Subcutaneous abdominal adipose tissue (tissue), 5 donors: ENCODE data around the gene PRDM5.

ENCODE experiments used
- H3K27ac ChIP-seq: one replicate; pipeline ENCODE4 v1.7.0; 2013; ENCODE audit warnings: low read depth, mild to moderate bottlenecking, inconsistent platforms, low read length, moderate library complexity
- H3K27me3 ChIP-seq, 5 donors: one replicate each; pipeline ENCODE4 v1.7.0; 2013; ENCODE audit warnings: low read length in 5 of 5, inconsistent platforms in 1 of 5; ENCODE audit not compliant: control insufficient read depth in 5 of 5, insufficient read depth in 4 of 5
- H3K36me3 ChIP-seq, 5 donors: one replicate each; pipeline ENCODE4 v1.7.0; 2013; ENCODE audit warnings: low read length in 5 of 5; ENCODE audit not compliant: control insufficient read depth in 5 of 5, insufficient read depth in 5 of 5
- H3K4me1 ChIP-seq, 5 donors: one replicate each; pipeline ENCODE4 v1.7.0; 2013; ENCODE audit warnings: low read length in 5 of 5, mild to moderate bottlenecking in 3 of 5, moderate library complexity in 1 of 5; ENCODE audit not compliant: control insufficient read depth in 5 of 5, insufficient read depth in 5 of 5
- H3K4me3 ChIP-seq, 5 donors: one replicate each; pipeline ENCODE4 v1.7.0; 2013; ENCODE audit warnings: low read length in 5 of 5, low read depth in 1 of 5
- H3K9ac ChIP-seq, 5 donors: one replicate each; pipeline ENCODE4 v1.7.0; 2013; ENCODE audit warnings: low read length in 5 of 5, mild to moderate bottlenecking in 4 of 5, moderate library complexity in 3 of 5
- H3K9me3 ChIP-seq, 5 donors: one replicate each; pipeline ENCODE4 v1.7.0; 2013; ENCODE audit warnings: low read length in 5 of 5; ENCODE audit not compliant: control insufficient read depth in 5 of 5
- donor health status: healthy.
- donor health status: healthy.
- donor health status: healthy.
- donor health status: healthy.
- donor health status: healthy.

PRDM5 gene

GRCh38 chr4:120703908-120704307, 218.6 kb downstream of the PRDM5 start:
- no peak overlapping the region for H3K4me3 ChIP-seq
- H3K9ac ChIP-seq, result no peak overlapping the region
- no peaks in the 10 kb centered on the region for H3K4me1 ChIP-seq
- no peaks in the 10 kb centered on the region for H3K27me3 ChIP-seq
- no peak overlapping the region for H3K27ac ChIP-seq
- no peaks in the 10 kb centered on the region for H3K36me3 ChIP-seq
- no peaks in the 10 kb centered on the region for H3K9me3 ChIP-seq

- H3K27me3 ChIP-seq, result no peaks in the 10 kb centered on the region
- no peaks in the 10 kb centered on the region for H3K9me3 ChIP-seq
- no peak overlapping the region for H3K27ac ChIP-seq
- no peaks in the 10 kb centered on the region for H3K36me3 ChIP-seq
- H3K9ac ChIP-seq, result no peak overlapping the region
- peaks cover 0 to 6% (median 0%) of the 10 kb centered on the region in 5 donors for H3K4me1 ChIP-seq
- no peak overlapping the region for H3K4me3 ChIP-seq
These were observed 223.2 kb downstream of the PRDM5 start for GRCh38 chr4:120699354-120699753.

- no peak overlapping the region for H3K27ac ChIP-seq
- H3K36me3 ChIP-seq, result no peaks in the 10 kb centered on the region
- peaks cover 0 to 13% (median 0%) of the 10 kb centered on the region in 5 donors for H3K4me1 ChIP-seq
- H3K27me3 ChIP-seq, result no peaks in the 10 kb centered on the region
- H3K4me3 ChIP-seq, result no peak overlapping the region
- no peaks in the 10 kb centered on the region for H3K9me3 ChIP-seq
- no peak overlapping the region for H3K9ac ChIP-seq
These were observed 227.6 kb downstream of the PRDM5 start for GRCh38 chr4:120694973-120695372.

DNA sequence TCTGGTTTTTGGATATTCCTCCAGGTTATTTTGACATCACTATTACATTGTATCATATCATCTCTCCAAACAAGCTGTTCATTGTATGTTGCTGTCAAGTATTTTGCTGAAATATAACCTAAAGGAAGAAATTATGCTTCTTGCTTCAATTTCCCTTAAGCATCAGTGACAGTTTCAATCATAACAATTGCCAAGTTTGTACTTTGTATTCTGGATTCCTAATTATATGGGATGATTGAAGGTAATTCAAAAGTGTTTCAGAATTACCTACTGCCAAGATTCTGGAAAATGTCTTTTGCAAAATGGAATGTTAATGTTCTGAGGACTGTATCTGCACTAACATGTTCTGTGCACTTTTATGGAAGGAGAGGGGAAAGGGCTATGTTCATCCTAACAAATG, 228.7 kb downstream of the PRDM5 start:
- no peak overlapping the region for H3K27ac ChIP-seq
- H3K9ac ChIP-seq, result no peak overlapping the region
- H3K27me3 ChIP-seq, result no peaks in the 10 kb centered on the region
- H3K9me3 ChIP-seq, result no peaks in the 10 kb centered on the region
- no peak overlapping the region for H3K4me3 ChIP-seq
- H3K4me1 ChIP-seq, result peaks cover 0 to 13% (median 0%) of the 10 kb centered on the region in 5 donors
- H3K36me3 ChIP-seq, result no peaks in the 10 kb centered on the region

DNA sequence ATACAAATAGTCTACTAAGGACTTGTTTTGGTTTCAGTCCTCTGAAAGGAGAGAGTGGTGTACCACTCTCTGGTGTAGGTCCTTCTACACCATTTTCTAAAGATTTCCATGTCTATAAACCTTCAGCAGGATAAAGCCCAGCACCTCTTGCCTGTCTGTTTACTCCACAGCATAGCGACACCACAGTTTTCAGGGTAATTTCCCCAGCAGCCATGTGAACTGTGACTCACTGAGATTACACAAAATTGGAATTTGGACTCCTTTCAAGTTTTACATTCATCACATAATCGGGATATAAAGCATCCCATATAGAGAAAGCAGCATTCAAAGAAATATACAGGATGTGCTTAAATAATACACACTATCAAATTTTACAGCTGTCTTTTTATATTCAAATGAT, 229.6 kb downstream of the PRDM5 start:
- no peak overlapping the region for H3K27ac ChIP-seq
- no peaks in the 10 kb centered on the region for H3K9me3 ChIP-seq
- no peaks in the 10 kb centered on the region for H3K27me3 ChIP-seq
- H3K4me3 ChIP-seq, result no peak overlapping the region
- peaks cover 0 to 13% (median 0%) of the 10 kb centered on the region in 5 donors for H3K4me1 ChIP-seq
- no peak overlapping the region for H3K9ac ChIP-seq
- H3K36me3 ChIP-seq, result no peaks in the 10 kb centered on the region

DNA sequence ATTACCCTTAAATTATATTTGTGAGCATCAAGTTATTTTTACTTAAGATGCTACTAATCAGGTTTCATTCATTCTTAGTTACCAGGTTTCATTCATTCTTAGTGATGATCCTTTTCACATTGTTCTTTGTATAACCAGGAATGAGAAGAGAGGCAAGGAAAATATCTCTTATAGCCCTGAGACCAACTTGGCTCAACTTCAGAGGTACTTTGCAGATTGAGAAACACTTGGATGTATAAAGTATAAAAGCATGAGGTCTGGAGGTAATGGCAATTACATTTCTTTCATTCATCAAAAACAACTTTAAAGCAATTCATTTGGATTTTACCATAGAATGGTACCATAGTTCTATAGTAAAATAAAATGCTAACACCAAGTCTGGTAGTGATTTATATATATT, 231.0 kb downstream of the PRDM5 start:
- H3K27me3 ChIP-seq, result no peaks in the 10 kb centered on the region
- no peak overlapping the region for H3K4me3 ChIP-seq
- no peak overlapping the region for H3K9ac ChIP-seq
- H3K27ac ChIP-seq, result no peak overlapping the region
- H3K9me3 ChIP-seq, result no peaks in the 10 kb centered on the region
- peaks cover 0 to 13% (median 0%) of the 10 kb centered on the region in 5 donors for H3K4me1 ChIP-seq
- H3K36me3 ChIP-seq, result no peaks in the 10 kb centered on the region

DNA sequence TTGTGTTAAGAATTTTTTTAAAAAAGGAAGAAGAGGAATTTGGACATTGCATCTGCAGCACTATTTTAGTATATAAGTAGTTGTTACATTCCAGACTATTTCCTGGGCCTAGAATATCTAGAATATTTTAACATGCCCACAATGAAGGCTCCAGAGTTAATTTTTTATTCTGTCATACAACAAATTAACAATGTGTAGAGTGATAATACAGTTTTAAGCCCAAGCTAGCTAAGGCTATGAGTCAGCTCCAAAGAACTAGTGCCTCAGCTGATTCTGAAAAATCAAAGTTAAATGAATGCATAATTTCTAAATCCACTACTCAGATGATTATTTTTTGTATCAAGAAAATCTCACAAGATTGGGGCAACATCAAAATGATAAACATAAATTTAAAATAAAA, 231.4 kb downstream of the PRDM5 start:
- Histone ChIP-seq H3K4me3 (no peak overlapping the region), H3K27ac (no peak overlapping the region), H3K4me1 (peaks cover 0 to 13% (median 0%) of the 10 kb centered on the region in 5 donors)

DNA sequence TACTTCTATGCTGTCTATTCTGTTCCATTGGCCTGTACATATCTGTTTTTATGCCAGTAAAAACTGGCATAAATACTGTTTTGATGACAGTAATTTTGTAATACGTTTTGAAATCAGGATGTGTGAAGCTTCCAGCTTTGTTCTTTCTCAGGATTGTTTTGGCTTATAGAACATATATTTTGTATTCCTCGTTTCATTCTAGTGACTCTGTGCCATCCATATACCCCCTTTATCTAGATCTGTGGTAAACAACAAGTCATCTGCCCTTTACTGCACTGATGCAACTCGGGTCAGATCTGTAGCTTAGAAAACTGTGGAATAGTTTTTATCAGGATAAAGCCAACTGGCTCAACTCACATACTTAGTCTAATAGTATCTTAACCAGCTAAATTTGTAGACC, 233.7 kb downstream of the PRDM5 start:
- Histone ChIP-seq H3K9ac (no peak overlapping the region), H3K4me1 (peaks cover 0 to 10% (median 2%) of the 10 kb centered on the region in 5 donors), H3K27me3 (no peaks in the 10 kb centered on the region), H3K36me3 (no peaks in the 10 kb centered on the region), H3K9me3 (no peaks in the 10 kb centered on the region), H3K4me3 (no peak overlapping the region), H3K27ac (no peak overlapping the region)

More for the DNA sequence above, 231.4 kb downstream of the PRDM5 start:
- no peaks in the 10 kb centered on the region for H3K36me3 ChIP-seq
- no peaks in the 10 kb centered on the region for H3K27me3 ChIP-seq
- no peaks in the 10 kb centered on the region for H3K9me3 ChIP-seq
- no peak overlapping the region for H3K9ac ChIP-seq

DNA sequence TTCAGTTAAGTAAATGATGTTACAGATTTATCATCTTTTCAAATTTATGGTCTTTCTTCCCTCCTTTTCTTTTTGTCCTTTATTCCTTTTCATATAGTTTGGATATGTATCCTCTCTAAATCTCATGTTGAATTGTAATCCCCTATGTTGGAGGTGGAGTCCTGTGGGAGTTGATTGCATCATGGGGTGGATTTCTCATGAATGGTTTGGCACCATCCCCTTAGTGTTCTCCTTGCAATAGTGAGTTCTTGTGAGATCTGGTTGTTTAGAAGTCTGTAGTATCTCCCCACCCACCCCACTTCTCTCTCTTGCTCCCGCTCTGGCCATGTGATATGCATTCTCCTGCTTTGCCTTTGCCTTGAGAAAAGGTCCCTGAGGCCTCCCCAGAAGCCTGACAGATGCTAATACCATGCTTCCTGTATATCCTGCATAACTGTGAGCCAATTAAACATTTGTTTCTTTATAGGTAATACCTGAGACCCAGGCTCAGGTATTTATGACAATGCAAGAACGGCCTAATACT, 236.7 kb downstream of the PRDM5 start:
- Histone ChIP-seq H3K9ac (no peak overlapping the region), H3K27ac (no peak overlapping the region), H3K4me3 (no peak overlapping the region), H3K27me3 (no peaks in the 10 kb centered on the region), H3K4me1 (peaks cover 0 to 4% (median 0%) of the 10 kb centered on the region in 5 donors), H3K9me3 (no peaks in the 10 kb centered on the region), H3K36me3 (no peaks in the 10 kb centered on the region)

GRCh38 chr4:120683897-120684540, 238.5 kb downstream of the PRDM5 start:
- Histone ChIP-seq H3K4me3 (no peak overlapping the region), H3K27me3 (no peaks in the 10 kb centered on the region), H3K4me1 (peaks cover 0 to 4% (median 0%) of the 10 kb centered on the region in 5 donors), H3K9ac (no peak overlapping the region), H3K27ac (no peak overlapping the region), H3K9me3 (peaks cover 0 to 3% (median 0%) of the 10 kb centered on the region in 5 donors), H3K36me3 (no peaks in the 10 kb centered on the region)
